Measurements from ENCODE around the gene CRABP1.

The CRABP1 gene

GRCh38 chr15:78340231-78341056 is at the start of gene CRABP1:
CRABP1 (plus strand) TSS chr15:78340353; CDS start chr15:78340429, 76 bp downstream.
- no peak for DNase-seq (ENCODE audit: low read depth)

DNA sequence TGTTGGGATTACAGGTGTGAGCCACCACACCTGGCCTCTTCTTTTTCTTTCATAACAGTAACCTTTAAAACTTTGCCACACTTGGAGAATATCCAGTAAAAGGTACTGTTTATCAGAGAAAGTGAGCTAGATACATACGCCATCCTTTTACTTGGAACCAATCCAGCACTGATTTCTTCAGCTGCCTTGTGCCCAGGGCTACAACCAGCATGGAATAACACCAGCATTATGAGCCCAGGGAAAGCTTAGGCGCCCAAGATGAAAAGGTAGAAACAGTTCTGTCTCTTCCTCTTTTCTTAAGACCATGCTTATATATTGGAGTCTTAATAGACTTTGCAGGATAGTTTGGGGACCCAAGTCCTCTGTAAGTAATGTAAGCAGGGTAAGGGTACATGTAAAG is 49.1 kb upstream of the CRABP1 start:
- no peak for DNase-seq (ENCODE audit: low read depth)

DNA sequence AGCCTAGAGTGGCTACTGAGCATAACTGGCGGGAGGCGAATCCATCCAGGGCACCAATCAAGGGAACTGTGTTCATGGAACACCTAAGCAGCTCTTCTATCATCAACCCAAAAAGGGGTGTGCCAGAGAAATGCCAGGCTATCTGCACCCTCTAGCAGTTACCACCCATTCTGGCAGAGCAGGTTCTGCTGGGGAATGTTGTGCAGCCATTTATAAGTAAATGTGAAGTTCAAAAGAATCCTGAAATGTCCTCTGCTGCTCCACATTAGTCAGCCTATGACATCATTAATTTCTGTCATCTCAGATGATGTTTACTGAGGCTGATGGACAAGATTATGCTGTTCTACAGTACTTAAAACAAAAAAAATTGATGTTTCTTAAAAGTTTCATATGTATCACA is 48.5 kb upstream of the CRABP1 start:
- DNase-seq (ENCODE audit: low read depth) = no peak

GRCh38 chr15:78292219-78292618 is 47.9 kb upstream of the CRABP1 start:
- no peak for DNase-seq (ENCODE audit: low read depth)

DNA sequence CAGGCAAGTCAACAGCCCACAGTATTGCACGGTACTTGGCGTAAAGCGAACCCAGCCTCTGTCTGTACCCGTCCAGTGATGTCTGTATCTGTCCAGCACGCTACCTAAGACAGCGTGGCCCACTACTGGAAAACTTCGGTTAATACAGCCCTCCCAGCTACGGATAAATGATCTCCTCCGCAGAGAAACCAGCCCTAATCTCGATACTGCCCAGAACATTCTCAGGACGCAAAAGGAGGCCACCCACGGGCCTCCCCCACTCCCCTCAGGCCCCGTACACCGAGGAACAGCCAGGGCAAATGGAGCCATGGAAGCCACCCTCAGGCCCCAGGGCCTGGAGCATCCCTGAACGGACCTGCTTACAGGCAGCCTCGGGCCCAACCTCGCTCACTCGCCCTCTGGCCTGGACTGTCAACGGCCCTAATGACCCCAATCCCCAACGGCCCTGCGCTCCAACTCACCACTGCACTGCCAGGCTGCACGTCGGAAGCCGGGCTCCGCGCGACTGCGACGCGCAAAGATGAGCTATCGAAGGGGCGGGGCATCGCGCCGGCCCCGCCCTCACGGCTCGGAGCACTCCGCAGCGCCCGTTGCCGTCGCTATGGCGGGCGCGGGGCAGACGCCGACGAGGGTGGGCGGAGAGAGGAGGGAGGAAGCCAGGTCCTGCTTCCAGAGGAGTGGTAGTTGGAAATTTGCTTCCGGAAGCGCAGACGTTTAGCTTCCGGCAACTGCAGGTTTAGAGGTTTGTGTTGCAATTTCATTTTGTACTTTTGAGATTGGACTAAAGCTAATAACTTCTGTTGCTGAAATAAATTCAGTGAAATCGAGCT is 40.8 kb upstream of the CRABP1 start, which contains the start of gene SKIC8:
SKIC8 (minus strand) TSS at position 509 of the 830 bp plus-strand sequence. CDS start 3,923 bp downstream, outside the sequence.
- peak; percentile 59 for DNase-seq (ENCODE audit: low read depth)

DNA sequence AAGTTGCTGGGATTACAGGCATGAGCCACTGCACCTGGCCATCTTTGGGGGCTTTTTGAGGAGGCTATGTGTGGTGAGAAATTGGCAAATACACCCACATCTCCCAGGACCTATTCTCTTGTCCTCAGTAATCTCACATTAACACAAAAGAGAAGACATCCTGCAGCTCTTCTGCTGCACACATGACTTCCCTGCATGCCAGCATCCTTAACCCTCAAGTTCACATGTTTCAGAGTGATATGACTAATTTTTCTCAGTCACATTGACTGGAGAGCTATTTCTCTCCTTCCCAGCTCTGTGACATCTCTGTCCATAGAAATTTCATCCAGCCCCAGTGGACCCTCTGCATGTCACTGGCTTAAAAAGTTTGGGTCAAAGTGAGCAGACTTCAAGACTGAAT is 38.8 kb upstream of the CRABP1 start:
- no peak for DNase-seq (ENCODE audit: low read depth)

- no peak for DNase-seq (ENCODE audit: low read depth)
Measured at GRCh38 chr15:78301828-78302227, 38.3 kb upstream of the CRABP1 start.

DNA sequence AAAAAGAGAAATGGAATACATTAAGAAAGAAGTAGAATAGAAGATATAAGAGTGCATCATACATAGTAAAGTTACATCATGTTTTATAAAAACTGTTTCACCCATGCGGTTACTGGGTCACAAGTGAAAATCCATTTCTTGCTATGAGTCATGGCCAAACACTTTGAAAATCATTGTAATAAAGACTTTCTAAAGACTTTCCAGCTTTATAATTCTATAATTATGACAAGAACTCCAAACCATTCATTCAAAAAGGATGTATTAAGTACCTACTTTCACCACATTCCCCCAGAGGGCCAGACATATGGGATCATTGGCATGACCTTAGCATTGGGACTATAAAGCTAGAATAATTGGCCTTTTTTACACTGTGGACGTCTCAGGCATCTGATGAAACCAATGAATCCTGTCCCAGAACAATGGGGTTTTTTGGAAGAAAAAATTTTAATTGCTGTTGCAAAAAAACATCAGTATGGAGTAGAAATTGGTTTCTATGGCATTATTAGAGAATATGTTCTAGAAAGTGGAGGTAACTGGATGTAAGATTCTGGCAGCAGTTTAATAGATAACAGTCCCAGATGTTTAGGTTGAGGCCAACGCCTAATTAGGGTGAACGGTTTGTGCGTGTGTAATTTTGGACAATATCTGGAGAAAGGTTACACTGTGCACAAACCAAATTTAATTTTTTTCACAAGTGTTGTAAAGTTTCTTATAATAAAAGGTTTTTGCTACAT is 37.4 kb upstream of the CRABP1 start:
- DNase-seq (ENCODE audit: low read depth) = peak; percentile 67

DNA sequence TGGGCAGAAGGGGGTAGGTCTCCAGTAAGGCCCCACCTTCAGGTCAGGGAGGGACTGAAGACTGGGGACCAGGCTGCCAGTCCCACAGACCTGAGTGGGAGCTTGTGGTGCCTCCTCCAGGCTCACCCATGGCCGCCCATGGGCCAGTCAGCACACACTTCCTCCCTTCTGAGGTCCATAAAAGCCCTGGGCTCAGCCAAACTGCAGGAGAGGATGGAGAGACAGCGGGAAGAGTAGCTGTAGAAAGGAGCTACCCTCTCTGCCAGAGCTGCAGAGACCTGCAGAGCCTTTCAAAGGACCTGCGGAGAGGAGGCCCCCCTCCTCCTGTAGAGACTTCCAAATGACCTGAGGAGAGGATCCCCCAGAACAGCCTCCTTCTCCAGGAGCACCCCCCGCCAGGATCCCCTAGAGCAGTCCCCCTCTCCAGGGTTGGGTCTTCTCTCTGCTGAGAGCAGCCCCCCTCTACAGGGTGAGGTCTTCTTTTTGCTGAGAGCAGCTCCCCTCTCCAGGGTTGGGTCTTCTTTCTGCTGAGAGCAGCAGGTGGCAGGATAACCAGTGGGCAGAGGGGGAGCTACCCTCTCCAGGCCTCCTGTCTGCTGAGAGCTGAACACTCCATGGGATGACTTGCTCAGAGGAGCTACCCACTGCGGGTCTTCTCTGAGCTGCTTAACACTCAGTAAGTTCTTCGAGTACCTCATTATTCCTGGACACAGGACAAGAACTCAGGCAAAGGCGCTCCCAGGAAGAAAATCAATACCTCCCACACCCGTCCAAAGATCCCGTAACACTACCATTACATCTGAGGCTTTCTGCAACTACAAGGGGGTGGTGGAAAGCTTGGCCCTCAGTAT is 35.7 kb upstream of the CRABP1 start:
- DNase-seq (ENCODE audit: low read depth) = no peak

GRCh38 chr15:78306176-78306774 is 33.9 kb upstream of the CRABP1 start:
- peak; percentile 53 for DNase-seq (ENCODE audit: low read depth)

DNA sequence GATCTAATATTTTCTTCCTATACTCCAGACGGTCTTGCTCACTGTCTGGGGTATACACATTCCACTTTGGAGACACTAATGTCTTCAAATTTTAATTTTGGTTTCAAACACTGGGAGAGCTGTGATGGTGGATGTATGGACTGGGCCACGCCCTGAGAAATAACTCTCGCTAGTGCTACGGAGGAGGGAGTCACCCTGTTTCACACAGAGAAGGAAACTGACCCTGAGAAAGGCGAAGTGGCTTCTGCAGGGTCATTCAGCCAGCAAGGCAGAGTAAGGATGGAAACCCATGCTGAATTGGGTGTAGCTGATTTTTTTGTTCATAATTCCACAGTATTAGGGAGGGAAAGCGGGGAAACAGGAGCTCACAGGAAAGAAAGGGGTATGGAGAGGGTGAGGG is 32.2 kb upstream of the CRABP1 start:
- no peak for DNase-seq (ENCODE audit: low read depth)

DNA sequence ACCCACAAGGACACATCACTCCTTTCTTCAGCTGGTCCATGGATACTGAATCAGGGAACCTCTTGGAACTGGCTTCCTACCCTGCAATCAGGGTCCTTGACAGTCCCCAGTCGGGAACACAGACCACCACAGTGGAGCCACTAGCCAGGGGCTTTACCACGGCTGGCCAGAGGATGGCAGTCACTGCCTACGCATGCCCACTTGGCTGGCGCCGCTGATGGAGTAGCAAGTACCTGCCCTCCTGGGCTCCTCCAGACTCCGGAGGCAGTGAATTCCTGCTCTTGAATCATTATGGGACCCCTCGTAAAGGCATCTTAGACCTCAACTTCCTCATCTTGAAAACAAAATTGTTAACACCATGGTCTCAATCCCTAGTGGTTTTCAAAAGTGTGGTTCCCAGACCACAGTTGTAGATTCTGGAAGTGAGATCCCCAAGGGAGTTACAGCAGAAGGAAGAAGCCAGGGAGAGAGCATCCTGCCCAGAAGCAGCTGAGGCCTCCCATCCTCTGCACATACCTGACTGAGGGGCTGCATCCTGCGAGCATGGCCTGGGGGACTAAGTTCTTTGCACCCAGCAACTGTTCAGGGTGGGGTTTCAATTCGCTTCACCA is 31.6 kb upstream of the CRABP1 start:
- no peak for DNase-seq (ENCODE audit: low read depth)

GRCh38 chr15:78311292-78311691 is 28.9 kb upstream of the CRABP1 start:
- no peak for DNase-seq (ENCODE audit: low read depth)

DNA sequence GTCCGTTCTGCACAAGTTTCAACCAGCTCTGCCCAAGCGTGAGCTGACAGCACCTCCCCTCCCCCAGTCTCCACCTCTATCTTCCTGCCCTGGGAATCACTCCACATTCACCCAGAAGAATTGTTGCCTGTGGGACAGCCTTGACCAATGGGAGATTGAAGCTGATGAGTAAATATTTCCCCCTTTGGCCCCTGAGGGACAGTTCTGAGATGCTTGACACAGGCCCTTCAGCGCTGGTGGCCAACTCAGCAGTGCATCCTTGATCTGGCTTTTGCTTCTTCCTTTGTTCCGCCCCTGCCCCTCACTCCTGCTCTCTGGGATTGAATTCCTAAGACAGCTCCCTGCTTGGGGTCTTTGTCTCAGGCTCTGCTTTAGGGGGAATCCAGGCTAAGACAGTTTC is 27.6 kb upstream of the CRABP1 start:
- DNase-seq (ENCODE audit: low read depth) = no peak

DNA sequence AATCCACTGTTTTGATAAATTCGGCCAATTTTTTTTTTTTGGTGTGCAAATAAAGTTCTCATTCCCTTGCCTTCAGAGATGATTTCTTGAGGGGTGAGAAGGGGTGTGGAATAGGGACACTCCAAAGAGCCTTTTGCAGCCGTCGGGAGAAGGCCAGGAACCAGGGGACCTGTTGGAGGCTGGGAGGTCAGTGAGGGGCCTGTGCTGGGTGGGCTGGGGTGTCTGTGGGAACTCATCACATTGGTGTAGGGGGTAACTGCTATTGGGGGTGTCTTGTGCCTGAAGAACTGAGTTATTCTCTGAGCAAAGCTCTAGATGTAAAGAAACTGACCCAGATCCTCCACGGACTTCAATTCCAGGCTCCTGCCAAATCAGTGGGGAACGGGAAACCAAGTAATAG is 27.2 kb upstream of the CRABP1 start:
- DNase-seq (ENCODE audit: low read depth) = no peak

DNA sequence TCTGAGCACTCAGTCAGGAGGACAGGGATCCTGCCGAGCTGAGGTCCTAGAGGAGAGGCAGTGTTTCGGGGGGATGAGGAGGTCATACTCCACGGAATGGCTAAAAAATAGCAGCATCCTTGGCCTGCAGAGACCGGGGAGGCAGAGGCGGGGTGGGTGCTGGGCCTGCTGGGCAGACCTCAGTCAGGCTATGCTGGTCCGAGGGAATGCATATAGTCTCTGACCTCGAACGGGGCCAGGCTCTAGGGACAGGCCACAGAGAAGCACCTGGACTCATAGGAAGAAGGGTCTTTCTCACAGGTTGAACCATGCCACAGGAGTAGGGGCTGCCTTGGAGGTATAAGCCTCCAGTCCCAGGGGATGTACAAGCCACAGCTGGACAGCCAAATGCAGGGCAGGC is 26.8 kb upstream of the CRABP1 start:
- DNase-seq (ENCODE audit: low read depth) = no peak

GRCh38 chr15:78314181-78314581 is 26.0 kb upstream of the CRABP1 start:
- no peak for DNase-seq (ENCODE audit: low read depth)

DNA sequence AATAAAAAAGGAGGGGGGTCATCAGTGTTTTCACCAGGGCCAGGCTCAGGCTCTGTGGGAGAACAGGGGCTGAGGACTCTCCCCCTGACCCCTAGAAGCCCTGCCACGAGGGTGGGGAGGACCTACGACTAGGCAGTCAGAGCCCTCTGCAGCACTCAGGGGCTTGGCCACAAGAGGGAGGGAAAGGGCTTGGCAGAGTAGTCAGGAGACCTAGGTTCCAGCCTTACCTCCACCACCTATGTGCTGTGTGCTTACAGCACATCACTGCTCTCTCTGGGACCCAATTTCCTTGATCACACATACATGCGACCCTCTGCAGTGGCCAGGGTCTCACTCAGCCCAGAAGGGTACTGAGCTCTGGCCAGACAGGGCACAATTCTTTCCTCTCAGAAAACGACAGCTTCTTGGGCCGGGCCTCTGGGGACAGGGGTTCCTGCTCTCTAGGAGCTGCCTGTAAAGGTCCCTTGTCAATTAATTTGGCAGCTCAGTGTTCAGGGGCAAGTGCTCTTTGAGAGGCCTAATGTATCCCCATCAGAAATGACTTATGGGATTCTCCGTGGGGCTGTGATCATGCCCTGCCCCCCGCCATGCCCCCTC is 24.4 kb upstream of the CRABP1 start:
- no peak for DNase-seq (ENCODE audit: low read depth)

DNA sequence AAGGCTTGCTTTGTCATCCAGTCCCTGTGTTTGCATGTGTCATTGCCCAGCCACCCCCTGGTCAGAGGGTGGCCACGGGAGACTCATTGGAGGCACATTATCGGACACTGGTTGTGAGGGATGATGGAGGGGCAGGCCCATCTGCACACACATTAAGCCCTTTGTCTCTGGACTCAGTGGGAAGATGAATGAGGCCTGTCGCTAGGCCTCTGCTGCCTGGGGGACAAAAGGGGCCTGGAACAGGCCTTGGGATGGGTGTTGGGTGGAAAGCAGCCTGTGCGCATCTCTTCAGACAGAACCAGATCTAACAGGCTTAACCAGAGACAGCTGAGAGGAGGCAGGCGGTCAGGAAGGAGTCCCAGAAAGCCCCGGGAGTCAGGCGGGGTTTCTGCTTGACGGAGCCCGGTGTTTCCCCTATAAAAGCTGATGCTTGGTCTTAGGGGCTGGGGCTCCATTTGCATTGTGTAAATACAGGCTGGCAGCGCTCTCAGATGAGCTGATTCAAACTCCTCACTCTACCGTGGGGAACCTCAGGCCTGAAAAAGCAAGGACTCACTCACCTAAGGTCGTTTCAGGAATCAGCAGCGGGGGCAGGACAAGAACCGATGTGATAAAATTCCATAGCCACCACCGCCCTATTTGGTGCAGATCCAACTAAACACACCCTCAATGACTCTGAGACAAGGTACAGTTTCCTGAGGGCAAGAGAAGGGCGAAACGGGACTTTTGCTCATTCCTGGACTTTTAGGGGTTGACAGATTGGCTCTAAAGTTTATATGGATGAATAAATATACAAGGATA is 23.7 kb upstream of the CRABP1 start:
- DNase-seq (ENCODE audit: low read depth) = no peak
